CD14-positive monocyte (primary cell): ENCODE data around the gene SLC2A4RG. TPM values are rescaled to one million over a fixed set of nuclear protein-coding genes. Genes with fewer than 3 reads are reported as not detected.

ENCODE experiments used
- DNase-seq, 3 donors: peaks; one replicate each; pipeline ENCODE4 v3.0.0-alpha.2; 2011 to 2022
- H2AFZ ChIP-seq: 2 replicates; pipeline ENCODE4 v1.6.0; 2012; ENCODE audit warnings: mild to moderate bottlenecking, low read depth, low read length, inconsistent platforms; ENCODE audit not compliant: insufficient read depth, poor library complexity, severe bottlenecking
- H3K27ac ChIP-seq, 2 donors: 1 replicate in 1 of 2; 2 replicates in 1 of 2; pipeline ENCODE4 v1.5.1; 2012 to 2013; ENCODE audit warnings: low read length in 2 of 2, control low read depth in 1 of 2, inconsistent platforms in 1 of 2, low read depth in 1 of 2, mild to moderate bottlenecking in 1 of 2
- H3K27me3 ChIP-seq, 2 donors: one replicate each; pipeline versions ENCODE4 v1.6.0 to v1.6.1; 2011 to 2013; ENCODE audit warnings: low read length in 2 of 2; ENCODE audit not compliant: control insufficient read depth in 2 of 2, insufficient read depth in 2 of 2
- H3K36me3 ChIP-seq, 2 donors: replicated peaks in 1 of 2; 1 replicate in 1 of 2; 2 replicates in 1 of 2; pipeline versions ENCODE4 v1.5.1 to v1.6.1; 2012 to 2013; ENCODE audit warnings: low read length in 2 of 2, control low read depth in 1 of 2, inconsistent platforms in 1 of 2, mild to moderate bottlenecking in 1 of 2; ENCODE audit not compliant: insufficient read depth in 2 of 2, control insufficient read depth in 1 of 2
- H3K4me1 ChIP-seq, 2 donors: 1 replicate in 1 of 2; 2 replicates in 1 of 2; pipeline versions ENCODE4 v1.5.1 to v1.6.1; 2012 to 2013; ENCODE audit warnings: low read length in 2 of 2, control low read depth in 1 of 2, inconsistent platforms in 1 of 2, mild to moderate bottlenecking in 1 of 2, moderate library complexity in 1 of 2; ENCODE audit not compliant: insufficient read depth in 2 of 2, control insufficient read depth in 1 of 2
- H3K4me2 ChIP-seq: replicated peaks from 2 replicates; pipeline ENCODE3; 2012; ENCODE audit warnings: low read length, moderate library complexity, mild to moderate bottlenecking; ENCODE audit not compliant: poor library complexity, severe bottlenecking; ENCODE audit errors: extremely low read depth
- H3K4me3 ChIP-seq, 3 experiments: fragments of 200-600 bp in 1 of 3; sonication (generic) in 1 of 3; replicated peaks in 1 of 3; 1 replicate in 2 of 3; 2 replicates in 1 of 3; pipeline ENCODE4 v1.5.1; 2011 to 2013; ENCODE audit warnings: low read length in 3 of 3, mild to moderate bottlenecking in 3 of 3, control low read depth in 2 of 3, low read depth in 2 of 3, inconsistent platforms in 1 of 3, moderate library complexity in 1 of 3
- H3K79me2 ChIP-seq: 2 replicates; pipeline ENCODE4 v1.6.0; 2012; ENCODE audit warnings: mild to moderate bottlenecking, control low read depth, inconsistent platforms, low read length, moderate library complexity; ENCODE audit not compliant: insufficient read depth
- H3K9ac ChIP-seq: 2 replicates; pipeline ENCODE4 v1.6.0; 2017; ENCODE audit warnings: low read length, mild to moderate bottlenecking; ENCODE audit not compliant: insufficient read depth, poor library complexity, severe bottlenecking
- H3K9me3 ChIP-seq, 2 donors: replicated peaks in 1 of 2; 1 replicate in 1 of 2; 2 replicates in 1 of 2; pipeline versions ENCODE4 v1.5.1 to v1.6.1; 2012 to 2013; ENCODE audit warnings: low read length in 2 of 2, control low read depth in 1 of 2; ENCODE audit not compliant: control insufficient read depth in 1 of 2, insufficient read depth in 1 of 2
- H4K20me1 ChIP-seq: 2 replicates; pipeline ENCODE4 v1.6.0; 2012; ENCODE audit warnings: mild to moderate bottlenecking, low read length, control low read depth, moderate library complexity; ENCODE audit not compliant: insufficient read depth
- H3K27ac Mint-ChIP-seq, 7 donors: one replicate each; pipeline ENCODE4 v1.8.0; 2020; ENCODE audit warnings: mild to moderate bottlenecking in 7 of 7, mixed read lengths in 7 of 7, moderate library complexity in 6 of 7, inconsistent platforms in 2 of 7
- H3K27me3 Mint-ChIP-seq, 3 donors: one replicate each; pipeline ENCODE4 v1.8.0; 2021 to 2022; ENCODE audit warnings: low read depth in 3 of 3, mild to moderate bottlenecking in 3 of 3, mixed read lengths in 3 of 3, moderate library complexity in 3 of 3, inconsistent platforms in 1 of 3
- H3K36me3 Mint-ChIP-seq, 2 donors: one replicate each; pipeline ENCODE4 v1.8.0; 2020; ENCODE audit warnings: mixed read lengths in 2 of 2, inconsistent platforms in 1 of 2, mild to moderate bottlenecking in 1 of 2
- H3K4me1 Mint-ChIP-seq: one replicate; pipeline ENCODE4 v1.8.0; 2020; ENCODE audit warnings: mild to moderate bottlenecking, mixed read lengths
- H3K4me3 Mint-ChIP-seq, 2 donors: one replicate each; pipeline ENCODE4 v1.8.0; 2020; ENCODE audit warnings: mild to moderate bottlenecking in 2 of 2, mixed read lengths in 2 of 2, moderate library complexity in 1 of 2
- H3K9me3 Mint-ChIP-seq, 7 donors: one replicate each; pipeline ENCODE4 v1.8.0; 2020 to 2022; ENCODE audit warnings: mixed read lengths in 7 of 7, mild to moderate bottlenecking in 6 of 7, moderate library complexity in 6 of 7, inconsistent platforms in 2 of 7
- CTCF ChIP-seq: fragments of 200-600 bp; IDR thresholded peaks from one replicate; pipeline ENCODE4 v1.8.0; 2022; ENCODE audit warnings: antibody characterized with exemption, mild to moderate bottlenecking
- WGBS: methylation state at CpG from one replicate; pipeline ENCODE4 v1.1.5; 2013; ENCODE audit warnings: missing lambda C conversion rate; ENCODE audit not compliant: insufficient coverage; 5-methylcytosine and 5-hydroxymethylcytosine counted together
- intact Hi-C, 2 donors: fragments of 100-400 bp; cut with micrococcal nuclease; formaldehyde crosslinking; loops; one replicate each; pipeline versions ENCODE4 v1.15.0 to v1.15.1; 2023
- polyA plus RNA-seq, 3 donors: library from polyadenylated mRNA; depleted of rRNA in 1 of 3; unstranded in 2 of 3; stranded (reverse) in 1 of 3; fragments of 300-500 nt in 2 of 3; fragments of >200 nt in 1 of 3; fragmentation: Illumina TruSeq in 2 of 3; gene quantifications; 1 replicate in 2 of 3; 2 replicates in 1 of 3; pipeline ENCODE4 v1.2.3, GENCODE V29; 2012 to 2021

SLC2A4RG gene
- polyA plus RNA-seq, 3 donors, result 0.46 to 21.0 (median 1.5) TPM

GRCh38 chr20:63697868-63698545 lies 41.6 kb upstream of the SLC2A4RG start:
- H3K27me3 Mint-ChIP-seq, result peaks cover 2 to 21% (median 3%) of the 10 kb centered on the region in 3 donors
- DNase-seq, result peak in 1 of 3 donors; percentile 2
- peaks cover 5 to 9% of the 10 kb centered on the region in 2 donors for H3K36me3 Mint-ChIP-seq
- H3K27ac Mint-ChIP-seq, result no peak overlapping the region
- intact Hi-C loops, result no loop called here
- Histone ChIP-seq H3K79me2 (no peaks in the 10 kb centered on the region), H3K4me1 (peaks cover 16% of the 10 kb centered on the region in 2 donors), H3K36me3 (peaks cover 0 to 9% of the 10 kb centered on the region in 2 donors), H2AFZ (no peak overlapping the region), H4K20me1 (peaks cover 54% of the 10 kb centered on the region), H3K4me2 (no peak overlapping the region), H3K9me3 (no peaks in the 10 kb centered on the region), H3K27ac (no peak overlapping the region), H3K4me3 (no peak overlapping the region), H3K27me3 (peaks cover 0 to 12% of the 10 kb centered on the region in 2 donors), H3K9ac (no peak overlapping the region)
- 94% methylated on average over 18 of the region's 40 CpGs for WGBS
- peak overlapping the region in 1 of 2 donors; percentile 21 for H3K4me3 Mint-ChIP-seq
- no peaks in the 10 kb centered on the region for H3K9me3 Mint-ChIP-seq
- TF ChIP-seq CTCF, result no peak
- peaks cover 16% of the 10 kb centered on the region for H3K4me1 Mint-ChIP-seq

- no peaks in the 10 kb centered on the region for H3K79me2 ChIP-seq
- intact Hi-C loops, result no loop called here
- peaks cover 16% of the 10 kb centered on the region for H3K4me1 Mint-ChIP-seq
- TF ChIP-seq CTCF, result no peak
- H3K36me3 Mint-ChIP-seq, result peaks cover 5 to 12% of the 10 kb centered on the region in 2 donors
- peaks cover 1 to 10% of the 10 kb centered on the region in 2 donors for H3K36me3 ChIP-seq
- H2AFZ ChIP-seq, result no peak overlapping the region
- H3K27me3 Mint-ChIP-seq, result peaks cover 2 to 21% (median 3%) of the 10 kb centered on the region in 3 donors
- H3K4me3 ChIP-seq, result no peak overlapping the region
- no peaks in the 10 kb centered on the region for H3K9me3 ChIP-seq
- no peaks in the 10 kb centered on the region for H3K9me3 Mint-ChIP-seq
- no peak overlapping the region for H3K27ac ChIP-seq
- 89% methylated on average over 18 of the region's 19 CpGs for WGBS
- peaks cover 16% of the 10 kb centered on the region in 2 donors for H3K4me1 ChIP-seq
- H3K9ac ChIP-seq, result no peak overlapping the region
- peaks cover 0 to 12% of the 10 kb centered on the region in 2 donors for H3K27me3 ChIP-seq
- H3K4me2 ChIP-seq, result no peak overlapping the region
- peak overlapping the region in 1 of 7 donors; percentile 41 for H3K27ac Mint-ChIP-seq
- no peak overlapping the region for H3K4me3 Mint-ChIP-seq
- DNase-seq, result peak in 1 of 3 donors; percentile 51
- peaks cover 58% of the 10 kb centered on the region for H4K20me1 ChIP-seq
Measured at GRCh38 chr20:63698739-63699465, 40.7 kb upstream of the SLC2A4RG start.
